Fibroblast of villous mesenchyme (primary cell): Measurements from ENCODE around the gene RGS7. TPM values are rescaled to one million over a fixed set of nuclear protein-coding genes. Genes with fewer than 3 reads are reported as not detected.
"Not testable (repeated sequence)": the region's sequence is repeated elsewhere in the genome, so short reads cannot be mapped to it uniquely, and the experiment has no call there.

Experiments
- DNase-seq: peaks from one replicate; pipeline ENCODE4 v3.0.0-alpha.2; 2010; ENCODE audit warnings: low read depth
- H3K4me3 ChIP-seq: 2 replicates; pipeline ENCODE4 v1.5.1; 2011; ENCODE audit warnings: low read depth, mild to moderate bottlenecking, low read length
- total RNA-seq: library from RNA; depleted of rRNA; stranded (reverse); fragments of >200 nt; gene quantifications from 2 replicates; pipeline ENCODE4 v1.2.3, GENCODE V29; 2012
- TF ChIP-seq, protein P1 (sequence below): IDR thresholded peaks from 2 replicates; pipeline ENCODE4 v1.5.1; 2012; ENCODE audit warnings: low read depth, mild to moderate bottlenecking, low read length; ENCODE audit not compliant: insufficient read depth

Gene RGS7
- total RNA-seq, 1 donor, result 0.43 TPM

DNA sequence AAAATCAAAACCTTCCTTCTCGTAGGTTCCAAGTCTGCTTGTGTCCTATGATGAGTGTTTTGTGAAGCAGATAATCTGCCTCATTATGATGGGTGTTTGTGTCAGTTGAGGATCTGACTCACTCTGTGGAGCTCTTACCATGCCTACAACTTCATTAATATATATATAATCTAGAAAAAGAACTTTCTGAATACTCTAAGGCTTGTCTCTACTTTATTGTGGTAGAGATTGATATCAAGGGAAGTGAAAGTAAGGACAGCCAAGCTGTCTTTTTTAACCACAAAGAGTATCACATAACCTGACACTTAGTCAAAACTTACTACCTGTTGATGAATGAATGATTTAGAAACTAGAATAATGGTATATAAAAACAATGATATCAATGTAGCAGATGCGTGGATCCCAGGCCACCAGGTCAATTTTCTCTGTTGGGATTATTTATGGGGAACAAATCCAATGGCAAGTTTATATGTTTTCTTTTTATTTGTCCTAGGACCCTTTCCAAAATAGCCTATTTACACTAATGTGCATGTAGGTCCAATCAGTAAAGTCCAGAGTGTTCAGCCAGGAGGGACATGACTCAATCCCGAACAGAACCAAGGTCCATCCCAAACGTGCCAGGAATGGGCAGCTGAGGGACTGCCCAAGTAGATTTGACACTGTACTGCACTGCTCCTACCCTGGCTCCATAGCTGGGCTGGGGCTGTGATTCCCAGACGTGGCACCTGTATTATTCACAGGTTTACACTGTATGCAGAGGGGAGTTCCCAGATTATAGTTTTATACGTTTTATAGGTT lies 562.8 kb downstream of the RGS7 start:
- H3K4me3 ChIP-seq, result no peak overlapping the region
- TF ChIP-seq, protein P1, sequence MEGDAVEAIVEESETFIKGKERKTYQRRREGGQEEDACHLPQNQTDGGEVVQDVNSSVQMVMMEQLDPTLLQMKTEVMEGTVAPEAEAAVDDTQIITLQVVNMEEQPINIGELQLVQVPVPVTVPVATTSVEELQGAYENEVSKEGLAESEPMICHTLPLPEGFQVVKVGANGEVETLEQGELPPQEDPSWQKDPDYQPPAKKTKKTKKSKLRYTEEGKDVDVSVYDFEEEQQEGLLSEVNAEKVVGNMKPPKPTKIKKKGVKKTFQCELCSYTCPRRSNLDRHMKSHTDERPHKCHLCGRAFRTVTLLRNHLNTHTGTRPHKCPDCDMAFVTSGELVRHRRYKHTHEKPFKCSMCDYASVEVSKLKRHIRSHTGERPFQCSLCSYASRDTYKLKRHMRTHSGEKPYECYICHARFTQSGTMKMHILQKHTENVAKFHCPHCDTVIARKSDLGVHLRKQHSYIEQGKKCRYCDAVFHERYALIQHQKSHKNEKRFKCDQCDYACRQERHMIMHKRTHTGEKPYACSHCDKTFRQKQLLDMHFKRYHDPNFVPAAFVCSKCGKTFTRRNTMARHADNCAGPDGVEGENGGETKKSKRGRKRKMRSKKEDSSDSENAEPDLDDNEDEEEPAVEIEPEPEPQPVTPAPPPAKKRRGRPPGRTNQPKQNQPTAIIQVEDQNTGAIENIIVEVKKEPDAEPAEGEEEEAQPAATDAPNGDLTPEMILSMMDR, result no peak
- no peak for DNase-seq

DNA sequence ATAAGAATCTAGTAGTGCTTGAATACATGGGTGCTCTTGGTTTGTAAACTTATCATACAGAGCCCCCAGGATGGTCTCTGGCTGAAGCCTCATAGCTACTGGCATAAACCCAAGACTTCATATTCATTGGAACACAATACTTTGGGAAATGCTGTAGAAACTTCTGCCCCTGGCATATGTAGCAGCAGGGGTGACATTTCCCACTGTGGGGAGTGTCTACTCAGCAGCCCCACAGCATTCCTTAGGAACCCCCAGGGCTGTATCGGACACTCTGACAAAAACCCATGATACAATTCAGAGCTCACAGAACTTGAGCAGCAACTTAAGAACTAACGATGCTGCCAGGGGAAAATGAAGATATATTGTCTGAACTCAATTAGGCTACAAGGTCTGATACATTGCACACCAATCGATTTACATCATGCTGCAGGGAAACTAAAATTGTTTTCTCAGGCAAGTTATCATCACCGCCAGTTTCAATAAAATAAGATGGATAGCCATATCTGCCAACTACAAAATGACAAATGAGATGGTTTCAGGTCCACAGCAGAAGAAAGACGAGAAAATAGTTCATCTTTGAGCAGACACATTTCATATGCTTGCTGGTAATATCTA lies 564.0 kb downstream of the RGS7 start:
- TF ChIP-seq, protein P1, result no peak
- DNase-seq, result no peak
- no peak overlapping the region for H3K4me3 ChIP-seq

DNA sequence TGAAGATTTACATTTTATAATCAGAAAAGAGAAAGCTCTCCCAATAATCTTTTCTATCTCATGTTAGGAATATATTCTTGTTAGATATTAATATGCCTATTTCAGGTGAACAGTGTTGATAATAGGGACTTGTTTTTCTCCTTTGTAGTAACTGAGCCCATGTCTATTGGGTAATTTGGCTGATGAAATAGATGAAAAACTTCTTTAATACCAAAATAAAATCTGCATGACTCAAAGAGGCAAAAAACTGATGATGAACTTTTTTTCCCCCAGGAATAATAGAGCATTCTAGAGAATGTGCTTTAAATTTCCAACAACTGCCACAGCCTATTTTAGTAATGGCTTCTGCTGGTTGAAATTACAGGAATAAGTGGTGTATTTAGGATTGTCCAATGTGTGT lies 566.1 kb downstream of the RGS7 start:
- no peak for DNase-seq
- TF ChIP-seq, protein P1, result no peak

DNA sequence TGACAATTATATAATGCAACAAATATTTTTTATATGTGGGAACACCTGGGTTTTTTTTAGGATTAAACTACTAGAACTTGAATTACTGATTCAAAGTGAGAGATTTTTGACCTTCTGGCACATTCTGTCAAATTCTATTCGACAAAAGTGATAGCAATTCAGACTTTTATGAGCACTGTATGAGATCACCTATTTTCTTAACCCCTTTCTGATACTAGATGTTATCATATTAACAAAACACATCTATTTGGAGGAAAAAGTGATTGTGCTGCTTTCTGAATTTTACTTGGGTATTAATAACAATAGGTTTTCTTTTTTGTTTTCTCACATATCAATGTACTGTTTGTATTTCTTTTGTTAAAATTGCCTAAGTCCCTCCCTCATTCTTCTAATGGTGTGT lies 570.1 kb downstream of the RGS7 start:
- no peak overlapping the region for H3K4me3 ChIP-seq
- TF ChIP-seq, protein P1, result no peak
- DNase-seq, result no peak

More for the DNA sequence above, 566.1 kb downstream of the RGS7 start:
- H3K4me3 ChIP-seq, result no peak overlapping the region

DNA sequence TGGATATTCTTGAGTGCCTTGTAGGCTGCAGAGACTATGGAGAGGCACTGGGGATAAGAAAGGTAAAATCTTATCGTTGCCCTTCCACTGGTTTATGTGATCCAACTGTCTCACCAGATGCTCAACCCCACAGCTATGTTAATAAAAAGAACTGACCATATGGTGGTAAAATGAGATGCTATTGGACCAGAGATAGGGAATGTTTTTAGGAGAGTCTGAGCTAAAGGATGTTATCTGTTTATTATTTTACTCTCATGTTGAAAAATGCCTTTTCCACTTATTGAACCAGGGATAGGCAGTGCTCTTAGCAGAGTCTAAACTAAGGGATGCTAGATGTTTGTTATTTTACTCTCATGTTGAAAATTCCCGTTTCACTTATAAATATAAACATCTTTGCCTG lies 572.2 kb downstream of the RGS7 start:
- TF ChIP-seq, protein P1, result no peak
- no peak for DNase-seq
- H3K4me3 ChIP-seq, result no peak overlapping the region

DNA sequence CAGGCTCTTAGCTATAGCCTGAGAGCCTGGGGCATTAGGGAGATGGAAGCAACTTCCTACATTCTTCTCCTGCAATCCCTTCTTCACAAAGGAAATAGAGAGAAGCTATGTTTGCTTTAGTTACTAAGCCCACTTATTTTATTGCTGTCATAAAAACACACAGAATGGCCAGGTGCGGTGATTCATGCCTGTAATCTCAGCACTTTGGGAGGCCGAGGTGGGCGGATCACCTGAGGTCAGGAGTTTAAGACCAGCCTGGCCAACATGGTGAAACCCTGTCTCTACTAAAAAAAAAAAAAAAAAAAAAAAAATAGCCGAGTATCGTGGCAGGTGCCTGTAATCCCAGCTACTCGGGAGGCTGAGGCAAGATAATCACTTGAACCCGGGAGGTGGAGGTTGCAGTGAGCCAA lies 573.3 kb downstream of the RGS7 start:
- not testable (repeated sequence) for DNase-seq, H3K4me3 ChIP-seq

DNA sequence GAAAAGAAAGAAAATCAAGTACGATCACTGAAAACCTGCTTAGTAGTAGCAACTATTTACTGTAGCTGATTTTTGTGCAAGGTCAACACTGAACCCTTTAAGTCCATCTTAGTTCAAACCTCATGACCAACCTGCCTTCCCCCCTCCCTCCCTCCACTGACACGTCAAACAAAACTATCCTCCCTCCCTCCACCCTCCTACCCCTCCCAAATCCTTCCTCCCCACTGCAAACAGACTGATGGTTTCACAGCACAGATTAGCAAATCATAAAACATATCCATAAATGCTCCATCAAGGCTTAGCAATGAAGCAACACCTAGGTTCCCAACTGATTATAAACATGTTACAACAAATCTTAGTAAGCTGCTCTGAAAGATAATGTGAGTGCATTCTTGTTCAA lies 580.8 kb downstream of the RGS7 start:
- DNase-seq, result peak; percentile 44
- H3K4me3 ChIP-seq, result no peak overlapping the region
- TF ChIP-seq, protein P1, result no peak
